Activated CD4-positive, alpha-beta memory T cell treated with anti-CD3 and anti-CD28 coated beads for 36 hours (primary cell): ENCODE data around the gene RAB30. TPM values are rescaled to one million over a fixed set of nuclear protein-coding genes. Genes with fewer than 3 reads are reported as not detected.

Experiments
- CTCF ChIA-PET: fragments of 350-600 bp; sonication (Branson Sonifier 250); formaldehyde crosslinking; loops from one replicate; lab custom pipeline; 2021; ENCODE audit warnings: antibody characterized with exemption, inconsistent platforms; lab: Charles Lee
- POLR2A ChIA-PET: fragments of 350-600 bp; sonication (Branson Sonifier 250); formaldehyde crosslinking; loops from one replicate; lab custom pipeline; 2021; ENCODE audit warnings: antibody characterized with exemption; lab: Charles Lee
- DNase-seq: peaks from one replicate; pipeline ENCODE4 v3.0.0-alpha.2; 2020
- H3K27ac Mint-ChIP-seq: one replicate; pipeline ENCODE4 v1.8.0; 2021; ENCODE audit warnings: mixed read lengths
- H3K27me3 Mint-ChIP-seq: one replicate; pipeline ENCODE4 v1.8.0; 2021; ENCODE audit warnings: mixed read lengths
- H3K36me3 Mint-ChIP-seq: one replicate; pipeline ENCODE4 v1.8.0; 2021; ENCODE audit warnings: mixed read lengths
- H3K4me1 Mint-ChIP-seq: one replicate; pipeline ENCODE4 v1.8.0; 2021; ENCODE audit warnings: low read depth, mixed read lengths
- H3K4me3 Mint-ChIP-seq: one replicate; pipeline ENCODE4 v1.8.0; 2021; ENCODE audit warnings: mild to moderate bottlenecking, mixed read lengths
- H3K9me3 Mint-ChIP-seq: one replicate; pipeline ENCODE4 v1.8.0; 2021; ENCODE audit warnings: mixed read lengths
- intact Hi-C: fragments of 100-400 bp; cut with micrococcal nuclease; formaldehyde crosslinking; loops from one replicate; pipeline ENCODE4 v1.15.1; 2023
- total RNA-seq, 2 experiments: library from RNA; stranded (reverse); gene quantifications; one replicate each; pipeline ENCODE4 v1.2.3, GENCODE V29; 2021

Gene RAB30
- total RNA-seq, 2 experiments from 2014 or later, result 11.5 to 12.9 TPM

- ChIA-PET CTCF (no interaction called here), POLR2A (no interaction called here)
- H3K9me3 Mint-ChIP-seq, result no peaks in the 10 kb centered on the region
- no peaks in the 10 kb centered on the region for H3K27me3 Mint-ChIP-seq
- H3K4me3 Mint-ChIP-seq, result no peak overlapping the region
- no peak for DNase-seq
- H3K27ac Mint-ChIP-seq, result no peak overlapping the region
- H3K4me1 Mint-ChIP-seq, result peaks cover 29% of the 10 kb centered on the region
- intact Hi-C loops, result no loop called here
- H3K36me3 Mint-ChIP-seq, result no peaks in the 10 kb centered on the region
Measured at GRCh38 chr11:83034673-83035014, 37.1 kb downstream of the RAB30 start.

GRCh38 chr11:83033972-83034672 lies 37.6 kb downstream of the RAB30 start:
- H3K4me1 Mint-ChIP-seq, result peaks cover 26% of the 10 kb centered on the region
- POLR2A ChIA-PET, result no interaction called here
- no peak overlapping the region for H3K27ac Mint-ChIP-seq

GRCh38 chr11:83033371-83033770 lies 38.3 kb downstream of the RAB30 start:
- H3K27ac Mint-ChIP-seq, result no peak overlapping the region
- no peak overlapping the region for H3K4me3 Mint-ChIP-seq
- no peaks in the 10 kb centered on the region for H3K27me3 Mint-ChIP-seq
- no peak for DNase-seq
- CTCF ChIA-PET, result interaction anchor here (0.9 kb wide), 1 partner anchor 63 kb away, joined by 3 read pairs; no protein-coding TSS in a partner anchor
- intact Hi-C loops, result no loop called here
- peaks cover 26% of the 10 kb centered on the region for H3K4me1 Mint-ChIP-seq
- POLR2A ChIA-PET, result no interaction called here
- no peaks in the 10 kb centered on the region for H3K9me3 Mint-ChIP-seq
- H3K36me3 Mint-ChIP-seq, result no peaks in the 10 kb centered on the region

More at GRCh38 chr11:83033972-83034672, 37.6 kb downstream of the RAB30 start:
- CTCF ChIA-PET, result interaction anchor here (0.9 kb wide), 1 partner anchor 63 kb away, joined by 3 read pairs; no protein-coding TSS in a partner anchor
- Mint-ChIP-seq H3K4me3 (no peak overlapping the region), H3K36me3 (no peaks in the 10 kb centered on the region), H3K27me3 (no peaks in the 10 kb centered on the region), H3K9me3 (no peaks in the 10 kb centered on the region)
- intact Hi-C loops, result no loop called here
- DNase-seq, result no peak

- H3K27ac Mint-ChIP-seq, result no peak overlapping the region
- no peaks in the 10 kb centered on the region for H3K9me3 Mint-ChIP-seq
- H3K27me3 Mint-ChIP-seq, result no peaks in the 10 kb centered on the region
- H3K4me3 Mint-ChIP-seq, result no peak overlapping the region
- DNase-seq, result no peak
- peaks cover 22% of the 10 kb centered on the region for H3K4me1 Mint-ChIP-seq
- POLR2A ChIA-PET, result no interaction called here
- no peaks in the 10 kb centered on the region for H3K36me3 Mint-ChIP-seq
- intact Hi-C loops, result no loop called here
- CTCF ChIA-PET, result no interaction called here
Measured at GRCh38 chr11:83031127-83031526, 40.6 kb downstream of the RAB30 start.

- no peak overlapping the region for H3K27ac Mint-ChIP-seq
- H3K4me3 Mint-ChIP-seq, result no peak overlapping the region
- no peaks in the 10 kb centered on the region for H3K36me3 Mint-ChIP-seq
- no peak for DNase-seq
- H3K4me1 Mint-ChIP-seq, result peaks cover 14% of the 10 kb centered on the region
- H3K9me3 Mint-ChIP-seq, result no peaks in the 10 kb centered on the region
- no peaks in the 10 kb centered on the region for H3K27me3 Mint-ChIP-seq
- POLR2A ChIA-PET, result no interaction called here
- intact Hi-C loops, result no loop called here
- CTCF ChIA-PET, result no interaction called here
Measured at GRCh38 chr11:83027794-83028193, 43.9 kb downstream of the RAB30 start.

- H3K4me3 Mint-ChIP-seq, result no peak overlapping the region
- H3K36me3 Mint-ChIP-seq, result no peaks in the 10 kb centered on the region
- intact Hi-C loops, result no loop called here
- ChIA-PET CTCF (interaction anchor here (0.5 kb wide), 1 partner anchor 159 kb away, joined by 4 read pairs; no protein-coding TSS in a partner anchor), POLR2A (no interaction called here)
- H3K4me1 Mint-ChIP-seq, result peaks cover 14% of the 10 kb centered on the region
- DNase-seq, result no peak
- no peak overlapping the region for H3K27ac Mint-ChIP-seq
- H3K9me3 Mint-ChIP-seq, result no peaks in the 10 kb centered on the region
- H3K27me3 Mint-ChIP-seq, result no peaks in the 10 kb centered on the region
Measured at GRCh38 chr11:83027289-83027688, 44.4 kb downstream of the RAB30 start.

- no peaks in the 10 kb centered on the region for H3K27me3 Mint-ChIP-seq
- no peak for DNase-seq
- peaks cover 14% of the 10 kb centered on the region for H3K4me1 Mint-ChIP-seq
- H3K36me3 Mint-ChIP-seq, result no peaks in the 10 kb centered on the region
- ChIA-PET CTCF (no interaction called here), POLR2A (interaction anchor here (0.8 kb wide), 1 partner anchor 46 kb away, joined by 3 read pairs; the partner anchor contains the start of gene RAB30)
- intact Hi-C loops, result no loop called here
- no peak overlapping the region for H3K4me3 Mint-ChIP-seq
- H3K27ac Mint-ChIP-seq, result no peak overlapping the region
- no peaks in the 10 kb centered on the region for H3K9me3 Mint-ChIP-seq
Measured at GRCh38 chr11:83026229-83026628, 45.5 kb downstream of the RAB30 start.

GRCh38 chr11:83025267-83025704 lies 46.4 kb downstream of the RAB30 start:
- CTCF ChIA-PET, result no interaction called here
- intact Hi-C loops, result no loop called here
- Mint-ChIP-seq H3K4me1 (peaks cover 14% of the 10 kb centered on the region), H3K27ac (no peak overlapping the region), H3K4me3 (no peak overlapping the region), H3K27me3 (no peaks in the 10 kb centered on the region), H3K36me3 (no peaks in the 10 kb centered on the region), H3K9me3 (no peaks in the 10 kb centered on the region)
- no peak for DNase-seq
- POLR2A ChIA-PET, result interaction anchor here (0.8 kb wide), 1 partner anchor 47 kb away, joined by 3 read pairs; the partner anchor contains the start of gene RAB30

- Mint-ChIP-seq H3K9me3 (no peaks in the 10 kb centered on the region), H3K27ac (no peak overlapping the region), H3K36me3 (no peaks in the 10 kb centered on the region), H3K4me3 (no peak overlapping the region), H3K4me1 (peaks cover 14% of the 10 kb centered on the region), H3K27me3 (no peaks in the 10 kb centered on the region)
- ChIA-PET POLR2A (no interaction called here), CTCF (no interaction called here)
- no peak for DNase-seq
- intact Hi-C loops, result no loop called here
Measured at GRCh38 chr11:83024270-83024854, 47.3 kb downstream of the RAB30 start.

- peaks cover 14% of the 10 kb centered on the region for H3K4me1 Mint-ChIP-seq
- ChIA-PET POLR2A (no interaction called here), CTCF (no interaction called here)
- intact Hi-C loops, result no loop called here
- no peaks in the 10 kb centered on the region for H3K9me3 Mint-ChIP-seq
- no peak overlapping the region for H3K27ac Mint-ChIP-seq
- DNase-seq, result no peak
- peaks cover under 1% of the 10 kb centered on the region for H3K36me3 Mint-ChIP-seq
- no peaks in the 10 kb centered on the region for H3K27me3 Mint-ChIP-seq
- no peak overlapping the region for H3K4me3 Mint-ChIP-seq
Measured at GRCh38 chr11:83023410-83023809, 48.3 kb downstream of the RAB30 start.

- CTCF ChIA-PET, result interaction anchor here (0.7 kb wide), 1 partner anchor 801 kb away, joined by 3 read pairs; no protein-coding TSS in a partner anchor
- DNase-seq, result no peak
- H3K27me3 Mint-ChIP-seq, result no peaks in the 10 kb centered on the region
- no peak overlapping the region for H3K4me3 Mint-ChIP-seq
- H3K27ac Mint-ChIP-seq, result no peak overlapping the region
- no peaks in the 10 kb centered on the region for H3K9me3 Mint-ChIP-seq
- POLR2A ChIA-PET, result no interaction called here
- H3K36me3 Mint-ChIP-seq, result peaks cover 3% of the 10 kb centered on the region
- H3K4me1 Mint-ChIP-seq, result peaks cover 14% of the 10 kb centered on the region
- intact Hi-C loops, result no loop called here
Measured at GRCh38 chr11:83021780-83022125, 49.9 kb downstream of the RAB30 start.

- no peaks in the 10 kb centered on the region for H3K9me3 Mint-ChIP-seq
- ChIA-PET CTCF (interaction anchor here (0.7 to 1.7 kb wide), 2 partner anchors 14 to 802 kb away, joined by 3 to 5 read pairs; no protein-coding TSS in a partner anchor), POLR2A (no interaction called here)
- H3K27ac Mint-ChIP-seq, result no peak overlapping the region
- intact Hi-C loops, result no loop called here
- no peak overlapping the region for H3K4me3 Mint-ChIP-seq
- DNase-seq, result no peak
- H3K36me3 Mint-ChIP-seq, result peaks cover 3% of the 10 kb centered on the region
- peaks cover 14% of the 10 kb centered on the region for H3K4me1 Mint-ChIP-seq
- H3K27me3 Mint-ChIP-seq, result no peaks in the 10 kb centered on the region
Measured at GRCh38 chr11:83020942-83021779, 50.5 kb downstream of the RAB30 start.
